ENCODE data around the gene IGFBP7.
A peak's percentile ranks its signal among the peaks of the same experiment; 100 is the strongest.

IGFBP7 gene

GRCh38 chr4:57109847-57110639 is at the start of gene IGFBP7:
IGFBP7 (minus strand) TSS chr4:57110385; CDS start chr4:57110351, 34 bp downstream.
- DNase-seq, result no peak

GRCh38 chr4:57159866-57160265 is 49.7 kb upstream of the IGFBP7 start:
- no peak for DNase-seq

GRCh38 chr4:57158762-57159161 is 48.6 kb upstream of the IGFBP7 start:
- no peak for DNase-seq

GRCh38 chr4:57158221-57158620 is 48.0 kb upstream of the IGFBP7 start:
- DNase-seq, result no peak

- no peak for DNase-seq
Measured at GRCh38 chr4:57157596-57158137, 47.5 kb upstream of the IGFBP7 start.

GRCh38 chr4:57156242-57156990 is 46.2 kb upstream of the IGFBP7 start:
- DNase-seq, result no peak

- no peak for DNase-seq
Measured at GRCh38 chr4:57154926-57155325, 44.7 kb upstream of the IGFBP7 start.

- no peak for DNase-seq
Measured at GRCh38 chr4:57154191-57154590, 44.0 kb upstream of the IGFBP7 start.

GRCh38 chr4:57153207-57153606 is 43.0 kb upstream of the IGFBP7 start:
- no peak for DNase-seq

GRCh38 chr4:57151481-57151880 is 41.3 kb upstream of the IGFBP7 start:
- no peak for DNase-seq

- DNase-seq, result no peak
Measured at GRCh38 chr4:57149833-57150232, 39.6 kb upstream of the IGFBP7 start.

GRCh38 chr4:57148831-57149505 is 38.8 kb upstream of the IGFBP7 start:
- DNase-seq, result no peak

- DNase-seq, result no peak
Measured at GRCh38 chr4:57148177-57148576, 38.0 kb upstream of the IGFBP7 start.

GRCh38 chr4:57147335-57148060 is 37.3 kb upstream of the IGFBP7 start:
- no peak for DNase-seq

GRCh38 chr4:57146444-57146843 is 36.3 kb upstream of the IGFBP7 start:
- DNase-seq, result no peak

GRCh38 chr4:57144466-57144865 is 34.3 kb upstream of the IGFBP7 start:
- DNase-seq, result no peak

- DNase-seq, result no peak
Measured at GRCh38 chr4:57139783-57140182, 29.6 kb upstream of the IGFBP7 start.

- DNase-seq, result no peak
Measured at GRCh38 chr4:57137261-57137660, 27.1 kb upstream of the IGFBP7 start.

- DNase-seq, result no peak
Measured at GRCh38 chr4:57136281-57136680, 26.1 kb upstream of the IGFBP7 start.

GRCh38 chr4:57132743-57133137 is 22.6 kb upstream of the IGFBP7 start:
- no peak for DNase-seq

- peak; percentile 62 for DNase-seq
Measured at GRCh38 chr4:57131849-57132742, 21.9 kb upstream of the IGFBP7 start.

- no peak for DNase-seq
Measured at GRCh38 chr4:57129477-57129876, 19.3 kb upstream of the IGFBP7 start.

Data from NCI-H2029 treated with DMSO at 0.1 percent for 48 hours (cell line).